IPS DF 6.9 (cell line): Measurements from ENCODE around the gene MON2.

ENCODE experiments used
- DNase-seq: peaks from one replicate; pipeline ENCODE4 v3.0.0-alpha.2; 2013; ENCODE audit warnings: low read depth, low spot score
- H3K27ac ChIP-seq: one replicate; pipeline ENCODE4 v1.5.1; 2013; ENCODE audit warnings: low read length, control low read depth
- H3K27me3 ChIP-seq: 2 replicates; pipeline ENCODE4 v1.6.1; 2013; ENCODE audit warnings: mild to moderate bottlenecking, low read length; ENCODE audit not compliant: control insufficient read depth, insufficient read depth
- H3K36me3 ChIP-seq: 2 replicates; pipeline ENCODE4 v1.6.1; 2013; ENCODE audit warnings: low read length; ENCODE audit not compliant: control insufficient read depth, insufficient read depth
- H3K4me1 ChIP-seq: 2 replicates; pipeline ENCODE4 v1.6.1; 2013; ENCODE audit warnings: low read length; ENCODE audit not compliant: control insufficient read depth, insufficient read depth
- H3K4me3 ChIP-seq: 2 replicates; pipeline ENCODE4 v1.5.1; 2013; ENCODE audit warnings: mild to moderate bottlenecking, low read length
- H3K9me3 ChIP-seq: 2 replicates; pipeline ENCODE4 v1.6.1; 2013; ENCODE audit warnings: low read length, inconsistent platforms; ENCODE audit not compliant: control insufficient read depth, insufficient read depth
- WGBS: extraction: QIAGEN DNeasy Blood & Tissue Kit; methylation state at CpG from one replicate; pipeline ENCODE4 v1.1.7; 2013; ENCODE audit warnings: mixed read lengths, missing lambda C conversion rate; ENCODE audit not compliant: insufficient read length, insufficient coverage; 5-methylcytosine and 5-hydroxymethylcytosine counted together

The MON2 gene

DNA sequence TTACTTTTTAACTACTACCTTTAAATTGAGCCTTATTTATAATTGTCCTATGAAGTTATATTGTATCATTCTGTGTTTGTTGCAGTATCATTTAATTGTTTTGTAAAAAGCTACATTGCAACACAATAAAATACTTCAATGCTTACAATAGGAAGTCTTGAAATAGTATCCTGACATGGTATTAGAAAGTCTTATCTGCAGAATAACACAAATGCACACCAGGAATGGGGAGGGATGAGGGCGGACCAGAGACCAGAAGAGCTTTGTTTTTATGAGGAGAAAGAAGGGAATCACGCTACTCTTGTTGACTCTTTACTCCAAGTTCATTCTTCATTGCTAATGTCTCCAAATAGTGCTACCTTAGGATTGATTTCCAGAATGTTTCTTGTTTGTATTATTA, 120.2 kb downstream of the MON2 start:
- H3K36me3 ChIP-seq = no peaks in the 10 kb centered on the region
- H3K27me3 ChIP-seq = no peaks in the 10 kb centered on the region
- H3K4me3 ChIP-seq = no peak overlapping the region
- no peak for DNase-seq
- H3K9me3 ChIP-seq = no peaks in the 10 kb centered on the region
- H3K27ac ChIP-seq = no peak overlapping the region
- no CpG with 5 or more reads among the region's 2 CpGs for WGBS
- H3K4me1 ChIP-seq = no peaks in the 10 kb centered on the region

DNA sequence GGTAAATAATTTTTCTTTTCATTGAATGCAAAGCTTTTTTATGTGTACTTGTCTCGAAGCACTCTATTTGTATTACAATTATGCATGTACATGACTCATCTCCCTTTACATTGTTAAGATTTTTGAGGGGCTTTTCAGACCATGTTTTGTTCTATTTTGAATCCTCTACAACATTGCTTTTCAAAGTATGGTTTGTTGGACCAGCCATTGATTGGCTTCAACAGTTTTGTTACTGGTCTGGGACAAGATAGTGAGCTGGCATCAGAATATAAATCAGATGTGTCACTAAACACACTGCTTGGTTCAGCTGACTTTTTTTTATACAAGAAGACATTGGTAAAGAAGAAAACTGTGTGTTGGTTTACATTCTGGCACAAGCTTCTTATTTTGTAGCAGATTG, 122.3 kb downstream of the MON2 start:
- no peaks in the 10 kb centered on the region for H3K36me3 ChIP-seq
- H3K27me3 ChIP-seq = no peaks in the 10 kb centered on the region
- no peak overlapping the region for H3K27ac ChIP-seq
- DNase-seq = no peak
- no peaks in the 10 kb centered on the region for H3K4me1 ChIP-seq
- no peak overlapping the region for H3K4me3 ChIP-seq
- no peaks in the 10 kb centered on the region for H3K9me3 ChIP-seq
- WGBS = no CpG with 5 or more reads among the region's 1 CpG

DNA sequence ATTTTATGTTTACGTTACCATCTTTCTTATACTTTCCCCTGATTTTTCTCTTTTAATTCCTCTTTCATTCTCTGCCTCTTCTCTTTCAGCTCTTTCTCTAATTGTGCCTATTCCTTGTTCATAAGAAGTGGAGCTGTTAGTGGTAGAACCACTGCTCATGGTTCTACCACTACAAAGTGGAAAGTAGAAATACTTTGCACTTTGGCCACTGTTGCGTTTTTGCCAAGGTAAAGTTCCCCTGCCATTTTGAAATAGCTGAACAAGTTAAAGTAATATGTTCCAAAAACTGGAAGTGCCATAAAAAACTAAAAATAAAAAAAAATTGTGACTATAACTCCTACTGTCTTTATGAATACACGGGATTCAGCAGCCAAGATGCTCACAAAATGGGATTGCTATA, 130.6 kb downstream of the MON2 start:
- no peaks in the 10 kb centered on the region for H3K4me1 ChIP-seq
- no peaks in the 10 kb centered on the region for H3K27me3 ChIP-seq
- no peak for DNase-seq
- H3K4me3 ChIP-seq = no peak overlapping the region
- no peaks in the 10 kb centered on the region for H3K36me3 ChIP-seq
- no peaks in the 10 kb centered on the region for H3K9me3 ChIP-seq
- no peak overlapping the region for H3K27ac ChIP-seq
- WGBS = no CpG with 5 or more reads among the region's 3 CpGs

DNA sequence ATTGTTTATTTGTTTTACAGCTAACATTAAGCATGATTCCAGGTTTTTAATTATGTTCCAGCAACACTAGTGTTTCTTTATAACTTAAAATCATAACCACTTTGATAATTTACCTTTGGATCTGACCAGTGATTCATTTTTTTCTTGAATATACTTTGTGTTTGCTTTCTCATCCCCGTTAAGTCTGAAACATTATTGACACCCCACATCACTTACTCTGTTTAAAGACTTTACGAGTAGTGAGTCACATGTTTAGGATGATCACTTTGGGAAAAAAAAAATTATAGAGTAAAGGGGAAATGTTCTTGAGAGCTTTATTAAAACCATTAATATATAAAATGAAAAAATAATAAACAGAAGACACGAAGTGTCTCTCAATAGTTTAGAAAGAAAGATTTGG, 132.2 kb downstream of the MON2 start:
- no peaks in the 10 kb centered on the region for H3K4me1 ChIP-seq
- no peak overlapping the region for H3K27ac ChIP-seq
- no peak for DNase-seq
- no peaks in the 10 kb centered on the region for H3K36me3 ChIP-seq
- H3K4me3 ChIP-seq = no peak overlapping the region
- WGBS = no CpG with 5 or more reads among the region's 3 CpGs
- no peaks in the 10 kb centered on the region for H3K27me3 ChIP-seq
- no peaks in the 10 kb centered on the region for H3K9me3 ChIP-seq

DNA sequence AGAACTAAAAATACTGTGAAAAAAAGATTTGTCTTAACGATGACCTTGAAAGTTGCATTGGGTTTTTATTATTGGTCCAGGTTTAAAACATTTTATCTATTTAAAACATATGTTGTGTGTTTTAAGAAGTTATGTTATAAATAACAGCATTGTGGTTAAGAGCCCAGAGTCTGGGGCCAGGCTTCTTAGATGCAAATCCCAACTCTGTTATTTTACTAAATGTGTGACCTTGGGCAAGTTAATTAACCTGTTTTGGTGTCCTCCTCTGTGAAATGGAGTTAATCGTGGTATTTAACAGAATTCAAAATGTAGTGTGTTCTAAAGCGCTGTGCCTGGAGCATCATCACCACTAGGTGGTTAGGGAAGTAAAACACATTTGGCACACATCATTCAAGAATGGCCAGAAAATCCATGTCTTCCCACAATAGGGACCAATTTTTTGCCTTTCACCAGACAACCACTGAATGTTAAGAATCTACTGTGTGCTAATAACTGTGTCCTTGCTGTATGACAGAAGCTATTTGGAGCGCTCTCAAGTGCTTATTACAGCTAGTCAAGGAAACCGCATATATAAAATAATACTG, 133.3 kb downstream of the MON2 start:
- no peak for DNase-seq
- no peaks in the 10 kb centered on the region for H3K36me3 ChIP-seq
- no peak overlapping the region for H3K4me3 ChIP-seq

DNA sequence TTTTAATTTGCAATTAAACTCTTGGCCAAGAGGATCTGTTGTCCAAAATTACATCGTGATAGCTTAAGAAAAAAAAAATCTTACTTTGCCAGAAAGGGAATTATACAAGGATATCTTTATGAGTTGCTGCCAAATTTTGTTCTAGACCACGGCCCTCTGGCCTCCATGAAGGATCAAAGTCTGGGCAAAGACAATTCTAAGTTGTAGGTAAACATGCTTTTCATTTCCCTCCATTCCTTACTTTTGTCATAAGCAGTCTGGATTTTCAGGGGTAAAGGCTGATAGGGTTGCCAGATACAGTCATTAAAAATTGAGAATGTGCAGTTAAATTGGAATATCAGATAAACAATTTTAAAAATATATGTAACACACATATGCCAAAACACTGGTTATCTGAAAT, 135.1 kb downstream of the MON2 start:
- Histone ChIP-seq H3K9me3 (no peaks in the 10 kb centered on the region), H3K4me1 (no peaks in the 10 kb centered on the region), H3K27ac (no peak overlapping the region), H3K4me3 (no peak overlapping the region), H3K36me3 (no peaks in the 10 kb centered on the region), H3K27me3 (no peaks in the 10 kb centered on the region)
- no CpG with 5 or more reads among the region's 2 CpGs for WGBS
- no peak for DNase-seq

More for the DNA sequence above, 133.3 kb downstream of the MON2 start:
- H3K4me1 ChIP-seq = no peaks in the 10 kb centered on the region
- no peaks in the 10 kb centered on the region for H3K9me3 ChIP-seq
- WGBS = no CpG with 5 or more reads among the region's 5 CpGs
- H3K27me3 ChIP-seq = no peaks in the 10 kb centered on the region
- H3K27ac ChIP-seq = no peak overlapping the region

DNA sequence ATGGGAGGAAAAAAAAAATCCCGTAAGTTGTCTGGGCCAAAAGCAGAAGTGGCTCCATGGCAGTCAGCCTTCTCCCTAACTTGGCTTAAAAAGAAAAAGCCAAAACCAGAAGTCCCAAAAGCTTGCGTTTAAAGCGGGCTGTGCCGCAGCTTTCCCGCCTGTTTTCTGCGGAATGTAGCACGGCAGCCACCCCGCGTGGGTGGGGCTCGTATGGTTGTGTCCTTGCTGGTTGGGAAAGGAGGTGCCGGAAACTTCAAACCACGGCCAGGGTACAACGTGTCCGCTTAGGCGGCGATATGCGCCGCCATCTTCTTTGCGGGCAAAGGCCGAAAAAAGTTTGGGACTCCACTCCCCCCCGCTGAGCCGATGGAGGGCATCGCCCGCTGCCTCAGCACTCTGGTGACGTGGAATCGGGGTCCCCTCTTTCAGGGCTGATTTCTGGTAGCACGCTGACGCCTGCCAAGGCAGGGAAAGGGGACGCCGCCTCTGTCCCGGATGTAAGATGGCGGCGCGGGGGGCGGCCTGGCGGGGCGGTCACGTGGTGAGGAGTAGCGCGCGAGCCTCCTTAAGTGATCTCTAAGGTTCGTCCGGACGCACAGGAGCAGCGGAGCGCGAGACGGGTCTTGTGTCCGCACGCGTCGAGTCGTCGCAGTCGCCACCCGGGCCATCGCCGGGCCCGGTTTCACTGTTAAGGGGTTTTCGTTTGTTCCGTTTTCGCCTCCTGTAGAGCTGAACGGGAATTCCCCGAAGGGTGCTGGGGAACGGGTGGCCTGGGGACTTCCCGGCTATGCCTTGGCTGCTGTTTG, 135.8 kb downstream of the MON2 start:
- WGBS = no CpG with 5 or more reads among the region's 66 CpGs
- Histone ChIP-seq H3K9me3 (no peaks in the 10 kb centered on the region), H3K4me1 (no peaks in the 10 kb centered on the region), H3K4me3 (peak overlapping the region; percentile 71; the same call in 1 of the 2 replicates), H3K27ac (no peak overlapping the region), H3K27me3 (no peaks in the 10 kb centered on the region), H3K36me3 (no peaks in the 10 kb centered on the region)
- DNase-seq = peak; percentile 57

DNA sequence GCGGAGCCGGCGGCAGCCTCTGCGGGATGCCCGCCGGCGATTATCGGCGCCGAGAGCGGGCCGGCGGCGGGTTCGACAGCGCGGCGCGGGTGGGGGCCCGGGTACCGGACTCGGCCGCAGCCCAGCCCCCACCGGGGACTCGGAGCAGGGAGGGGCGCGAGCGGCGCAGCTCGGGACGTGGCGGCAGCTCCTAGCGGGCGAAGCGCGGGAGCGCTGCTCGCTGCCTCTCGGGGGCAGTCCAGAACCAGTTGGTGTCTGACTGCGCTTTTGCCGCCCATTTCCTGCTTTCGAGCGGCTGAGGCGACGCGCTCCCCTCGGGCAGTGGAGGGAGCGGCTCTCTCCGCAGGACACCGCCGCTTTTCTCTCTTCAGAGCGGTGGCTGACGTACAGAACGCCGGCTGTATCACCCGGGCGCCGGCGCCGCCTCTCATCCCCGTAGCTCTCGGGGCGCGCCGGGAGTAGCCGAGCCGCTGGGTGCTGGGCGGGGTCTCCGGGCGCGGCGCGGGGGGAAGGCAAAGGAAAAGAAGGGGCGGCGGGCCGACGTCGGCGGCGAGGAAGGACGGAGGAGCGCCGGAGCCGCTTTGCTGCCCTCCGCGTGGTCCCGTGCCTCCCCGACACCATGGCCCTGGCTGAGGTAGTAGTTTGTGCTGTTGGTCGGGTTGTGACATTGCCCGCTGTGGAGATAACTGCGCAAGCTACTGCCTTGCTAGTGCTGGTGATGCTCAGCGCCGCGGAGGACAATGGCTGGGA, 136.6 kb downstream of the MON2 start:
- Histone ChIP-seq H3K4me1 (no peaks in the 10 kb centered on the region), H3K27ac (no peak overlapping the region), H3K27me3 (no peaks in the 10 kb centered on the region), H3K9me3 (no peaks in the 10 kb centered on the region), H3K36me3 (no peaks in the 10 kb centered on the region), H3K4me3 (peak overlapping the region; percentile 71; the same call in 1 of the 2 replicates)
- peak; percentile 60 for DNase-seq
- WGBS = no CpG with 5 or more reads among the region's 94 CpGs

DNA sequence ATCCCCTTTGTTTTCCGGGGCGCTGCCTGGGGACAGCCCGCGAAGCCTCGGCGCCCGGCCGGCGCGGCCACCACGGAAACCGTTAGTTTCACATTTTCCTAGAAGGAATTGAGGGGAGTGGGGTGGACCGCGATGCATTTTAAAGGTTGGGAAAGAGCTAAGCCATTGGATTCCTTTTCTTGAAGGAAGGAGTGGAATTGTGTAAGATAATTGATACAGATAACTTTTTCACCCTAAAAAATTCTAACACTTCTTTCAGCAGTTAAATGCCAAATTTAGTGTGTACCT, 137.1 kb downstream of the MON2 start:
- no peaks in the 10 kb centered on the region for H3K9me3 ChIP-seq
- H3K36me3 ChIP-seq = no peaks in the 10 kb centered on the region
- no peaks in the 10 kb centered on the region for H3K27me3 ChIP-seq
- H3K4me3 ChIP-seq = peak overlapping the region; percentile 71; the same call in 1 of the 2 replicates
- DNase-seq = no peak
- WGBS = no CpG with 5 or more reads among the region's 14 CpGs
- H3K4me1 ChIP-seq = peaks cover under 1% of the 10 kb centered on the region; the same call in 1 of the 2 replicates
- no peak overlapping the region for H3K27ac ChIP-seq

DNA sequence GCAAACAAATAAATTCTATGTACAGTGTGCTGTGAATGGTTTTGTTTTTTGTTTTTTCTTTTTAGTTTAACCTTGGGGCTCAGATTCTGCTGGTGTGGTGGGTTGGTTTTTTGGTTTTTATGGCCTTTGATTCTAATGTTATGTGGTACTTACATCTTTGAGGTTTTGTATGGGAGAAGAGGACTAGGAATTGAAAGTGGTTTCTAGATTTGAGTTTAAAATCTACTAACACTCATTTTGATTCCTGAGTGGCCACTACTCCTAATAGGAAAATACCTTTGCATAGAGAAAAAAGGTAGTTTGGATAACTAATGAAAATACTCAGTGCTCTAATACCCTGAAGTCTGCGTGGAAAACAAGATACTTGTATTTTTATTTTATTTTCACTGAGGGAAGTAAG, 137.7 kb downstream of the MON2 start:
- Histone ChIP-seq H3K4me3 (no peak overlapping the region; the same call in 1 of the 2 replicates), H3K27me3 (no peaks in the 10 kb centered on the region), H3K4me1 (peaks cover 1% of the 10 kb centered on the region; the same call in 1 of the 2 replicates), H3K36me3 (no peaks in the 10 kb centered on the region), H3K27ac (no peak overlapping the region), H3K9me3 (no peaks in the 10 kb centered on the region)
- no peak for DNase-seq
- WGBS = no CpG with 5 or more reads among the region's 1 CpG
